ENCODE data around the gene CMTM4. TPM values are rescaled to one million over a fixed set of nuclear protein-coding genes. Genes with fewer than 3 reads are reported as not detected.
"Not testable (repeated sequence)": the region's sequence is repeated elsewhere in the genome, so short reads cannot be mapped to it uniquely, and the experiment has no call there.

Gene CMTM4
- total RNA-seq, 1 donor from 2014 or later = 15.5 TPM

- no peak for DNase-seq (ENCODE audit: low spot score)
- H3K36me3 Mint-ChIP-seq (ENCODE audit: low read depth, unreplicated experiment) = peaks cover 26% of the 10 kb centered on the region
- H3K4me1 Mint-ChIP-seq (ENCODE audit: unreplicated experiment) = peaks cover 24% of the 10 kb centered on the region
- no peak overlapping the region for H3K27ac Mint-ChIP-seq (ENCODE audit: unreplicated experiment)
- no peaks in the 10 kb centered on the region for H3K9me3 Mint-ChIP-seq (ENCODE audit: unreplicated experiment)
- peaks cover 7% of the 10 kb centered on the region for H3K27me3 Mint-ChIP-seq (ENCODE audit: unreplicated experiment)
- no peak overlapping the region for H3K4me3 Mint-ChIP-seq (ENCODE audit: unreplicated experiment)
- no peak for TF ChIP-seq CTCF (IDR thresholded peaks at IDR 0.05; ENCODE audit: unreplicated experiment)
Measured at GRCh38 chr16:66614161-66614802, 82.3 kb downstream of the CMTM4 start.

DNA sequence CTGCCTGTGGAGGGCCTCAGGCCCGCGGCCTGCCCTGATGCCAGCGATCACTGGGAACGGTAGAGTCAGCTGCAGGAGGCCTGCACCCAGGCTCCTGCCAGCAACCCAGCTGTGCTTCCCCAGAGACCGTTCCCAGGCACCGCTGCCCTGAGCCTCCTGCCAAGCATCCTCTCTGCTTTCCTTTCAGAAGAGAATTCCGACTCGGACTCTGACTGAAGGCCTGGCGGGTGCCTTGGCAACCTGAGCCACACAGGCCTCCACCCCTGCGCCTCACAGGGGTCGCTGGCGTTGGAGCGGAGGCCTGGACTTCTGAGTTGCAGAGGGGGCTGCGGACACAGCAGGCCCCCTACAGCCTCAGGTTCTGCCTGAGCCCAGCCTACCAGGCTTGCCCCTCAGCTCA is 84.1 kb downstream of the CMTM4 start:
- no peak for TF ChIP-seq CTCF (IDR thresholded peaks at IDR 0.05; ENCODE audit: unreplicated experiment)
- H3K9me3 Mint-ChIP-seq (ENCODE audit: unreplicated experiment) = no peaks in the 10 kb centered on the region
- H3K4me3 Mint-ChIP-seq (ENCODE audit: unreplicated experiment) = no peak overlapping the region
- peaks cover 8% of the 10 kb centered on the region for H3K27me3 Mint-ChIP-seq (ENCODE audit: unreplicated experiment)
- H3K36me3 Mint-ChIP-seq (ENCODE audit: low read depth, unreplicated experiment) = peaks cover 26% of the 10 kb centered on the region
- no peak for DNase-seq (ENCODE audit: low spot score)
- peaks cover 27% of the 10 kb centered on the region for H3K4me1 Mint-ChIP-seq (ENCODE audit: unreplicated experiment)
- H3K27ac Mint-ChIP-seq (ENCODE audit: unreplicated experiment) = no peak overlapping the region

DNA sequence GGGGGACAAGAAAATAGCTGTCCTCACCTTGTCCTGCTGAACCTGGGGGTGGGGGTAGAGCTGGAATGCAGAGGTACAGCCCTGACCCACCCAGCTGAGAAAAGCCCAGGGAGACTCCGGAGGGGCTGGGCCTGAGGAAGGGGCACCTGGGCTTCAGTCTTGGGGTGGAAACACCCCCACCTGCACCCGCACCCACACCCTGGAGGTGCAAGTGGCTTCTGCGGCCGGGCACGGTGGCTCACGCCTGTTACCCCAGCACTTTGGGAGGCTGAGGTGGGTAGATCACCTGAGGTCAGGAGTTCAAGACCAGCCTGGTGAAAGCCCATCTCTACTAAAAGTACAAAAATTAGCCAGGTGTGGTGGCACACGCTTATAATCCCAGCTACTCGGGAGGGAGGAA is 84.6 kb downstream of the CMTM4 start:
- H3K4me3 Mint-ChIP-seq (ENCODE audit: unreplicated experiment); DNase-seq (ENCODE audit: low spot score); H3K9me3 Mint-ChIP-seq (ENCODE audit: unreplicated experiment); H3K27ac Mint-ChIP-seq (ENCODE audit: unreplicated experiment): not testable (repeated sequence)
- peaks cover 30% of the 10 kb centered on the region for H3K4me1 Mint-ChIP-seq (ENCODE audit: unreplicated experiment)
- peaks cover 11% of the 10 kb centered on the region for H3K27me3 Mint-ChIP-seq (ENCODE audit: unreplicated experiment)
- peaks cover 28% of the 10 kb centered on the region for H3K36me3 Mint-ChIP-seq (ENCODE audit: low read depth, unreplicated experiment)

- peaks cover 28% of the 10 kb centered on the region for H3K36me3 Mint-ChIP-seq (ENCODE audit: low read depth, unreplicated experiment)
- peaks cover 14% of the 10 kb centered on the region for H3K27me3 Mint-ChIP-seq (ENCODE audit: unreplicated experiment)
- no peak for DNase-seq (ENCODE audit: low spot score)
- H3K27ac Mint-ChIP-seq (ENCODE audit: unreplicated experiment) = no peak overlapping the region
- H3K4me1 Mint-ChIP-seq (ENCODE audit: unreplicated experiment) = peaks cover 37% of the 10 kb centered on the region
- no peak for TF ChIP-seq CTCF (IDR thresholded peaks at IDR 0.05; ENCODE audit: unreplicated experiment)
- H3K4me3 Mint-ChIP-seq (ENCODE audit: unreplicated experiment) = peak overlapping the region; percentile 62
- H3K9me3 Mint-ChIP-seq (ENCODE audit: unreplicated experiment) = no peaks in the 10 kb centered on the region
Measured at GRCh38 chr16:66610111-66610820, 86.3 kb downstream of the CMTM4 start.

GRCh38 chr16:66609139-66609510 is 87.4 kb downstream of the CMTM4 start:
- Mint-ChIP-seq H3K4me3 (ENCODE audit: unreplicated experiment) (no peak overlapping the region), H3K9me3 (ENCODE audit: unreplicated experiment) (no peaks in the 10 kb centered on the region), H3K27ac (ENCODE audit: unreplicated experiment) (peak overlapping the region; percentile 24), H3K4me1 (ENCODE audit: unreplicated experiment) (peaks cover 36% of the 10 kb centered on the region), H3K27me3 (ENCODE audit: unreplicated experiment) (peaks cover 13% of the 10 kb centered on the region), H3K36me3 (ENCODE audit: low read depth, unreplicated experiment) (peaks cover 28% of the 10 kb centered on the region)
- TF ChIP-seq CTCF (IDR thresholded peaks at IDR 0.05; ENCODE audit: unreplicated experiment) = no peak
- no peak for DNase-seq (ENCODE audit: low spot score)

Measured in endothelial cell (in vitro differentiated cells).